Mammary epithelial cell (primary cell): ENCODE measurements around the gene BTBD1.

Experiments
- CTCF ChIP-seq, 2 donors: IDR thresholded peaks in 1 of 2; conservative IDR thresholded peaks in 1 of 2; 2 replicates each; pipeline ENCODE4 v1.5.1; 2011 to 2012; ENCODE audit warnings: inconsistent platforms in 2 of 2, low read length in 2 of 2, mild to moderate bottlenecking in 2 of 2, control low read depth in 1 of 2, low read depth in 1 of 2; ENCODE audit not compliant: insufficient read depth in 1 of 2; ENCODE audit errors: extremely low read depth in 1 of 2
- EZH2 ChIP-seq: IDR thresholded peaks from 2 replicates; pipeline ENCODE4 v1.6.1; 2012; ENCODE audit warnings: low read length, inconsistent platforms, borderline replicate concordance

GRCh38 chr15:82979726-82980125 lies 87.3 kb downstream of the BTBD1 start:
- no peak for TF ChIP-seq EZH2
- TF ChIP-seq CTCF (conservative IDR thresholded peaks at IDR 0.05 in 1 of 2, IDR thresholded peaks at IDR 0.05 in 1 of 2; ENCODE audit: extremely low read depth in 1 of 2, insufficient read depth in 1 of 2, low read depth in 1 of 2, low read length in 2 of 2) = no peak
